HG02642 (cell line): Measurements from ENCODE around the gene KRT39.

Source experiments
- ATAC-seq: cut with Tn5 transposase; IDR thresholded peaks from one replicate; pipeline ENCODE4 v1.9.1; 2021; ENCODE audit warnings: mild to moderate bottlenecking; ENCODE audit not compliant: unreplicated experiment, poor library complexity

Gene KRT39

GRCh38 chr17:40909351-40909750 lies 57.4 kb downstream of the KRT39 start:
- ATAC-seq: no peak
